HG03039 (cell line): Measurements from ENCODE around the gene SCT.

ENCODE experiments used
- ATAC-seq: cut with Tn5 transposase; IDR thresholded peaks from one replicate; pipeline ENCODE4 v1.9.1; 2021; ENCODE audit warnings: mild to moderate bottlenecking, moderate library complexity; ENCODE audit not compliant: unreplicated experiment

Gene SCT

DNA sequence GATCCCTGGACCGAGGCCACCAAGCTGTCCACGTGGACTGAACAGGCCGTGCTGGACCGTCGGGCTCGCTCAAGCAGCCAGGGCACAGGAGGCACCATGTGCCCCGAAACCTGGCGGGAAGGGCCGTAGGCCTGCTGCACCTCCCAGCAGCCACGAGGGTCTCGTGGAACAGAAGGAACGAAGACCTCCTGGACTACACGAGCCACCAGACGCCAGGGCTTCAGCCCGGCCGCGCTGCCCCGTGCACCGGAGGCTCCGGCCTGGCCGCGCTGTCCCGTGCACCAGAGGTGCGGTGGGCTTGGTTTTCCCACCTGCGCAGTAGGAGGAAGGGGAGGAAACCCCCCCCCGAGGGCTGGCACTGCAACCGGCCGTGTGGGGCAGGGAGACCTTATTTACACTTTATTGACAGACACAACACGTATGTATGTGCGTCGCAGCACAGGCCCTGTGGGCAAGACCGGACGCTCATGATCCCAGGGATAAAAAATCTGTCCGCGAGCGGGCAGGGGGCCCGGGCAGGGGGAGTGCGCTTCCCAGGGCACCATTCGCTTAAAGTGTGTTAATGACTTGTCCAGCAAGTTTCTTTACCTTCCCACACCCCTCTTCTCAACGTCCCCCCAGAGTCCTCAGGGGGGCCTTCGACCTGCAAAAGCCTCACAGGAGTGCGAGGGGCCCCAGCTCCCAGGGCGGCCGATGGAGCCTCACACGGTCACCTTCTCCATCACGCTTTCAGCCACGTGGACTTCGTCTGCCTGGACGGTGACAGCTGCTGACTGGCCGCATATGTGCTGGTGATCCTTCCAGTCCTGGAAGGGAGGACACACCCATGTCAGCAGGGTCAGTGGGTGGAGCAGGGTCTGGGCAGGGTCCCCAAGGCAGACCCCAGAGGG is 17.1 kb upstream of the SCT start:
- ATAC-seq: no peak

DNA sequence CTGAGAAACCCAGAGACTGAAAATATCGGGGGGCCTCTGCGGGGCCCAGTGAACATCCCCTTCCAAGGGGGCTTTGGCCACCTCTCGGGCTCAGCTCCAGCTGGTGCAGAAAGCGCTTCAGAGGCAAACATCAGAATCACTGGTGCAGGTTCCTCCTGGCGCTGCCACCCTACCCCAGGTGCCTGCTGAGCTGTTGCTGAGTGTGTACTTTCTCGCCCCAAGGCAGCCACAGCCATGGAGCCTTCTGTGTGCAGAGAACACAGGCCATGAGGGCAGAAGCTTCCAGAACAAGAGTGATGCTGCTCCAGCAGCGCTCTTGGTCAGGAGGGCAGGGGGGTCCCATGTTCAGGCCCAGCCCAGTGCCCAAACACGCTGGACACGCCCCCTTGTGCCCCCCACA is 16.4 kb upstream of the SCT start:
- ATAC-seq: no peak

DNA sequence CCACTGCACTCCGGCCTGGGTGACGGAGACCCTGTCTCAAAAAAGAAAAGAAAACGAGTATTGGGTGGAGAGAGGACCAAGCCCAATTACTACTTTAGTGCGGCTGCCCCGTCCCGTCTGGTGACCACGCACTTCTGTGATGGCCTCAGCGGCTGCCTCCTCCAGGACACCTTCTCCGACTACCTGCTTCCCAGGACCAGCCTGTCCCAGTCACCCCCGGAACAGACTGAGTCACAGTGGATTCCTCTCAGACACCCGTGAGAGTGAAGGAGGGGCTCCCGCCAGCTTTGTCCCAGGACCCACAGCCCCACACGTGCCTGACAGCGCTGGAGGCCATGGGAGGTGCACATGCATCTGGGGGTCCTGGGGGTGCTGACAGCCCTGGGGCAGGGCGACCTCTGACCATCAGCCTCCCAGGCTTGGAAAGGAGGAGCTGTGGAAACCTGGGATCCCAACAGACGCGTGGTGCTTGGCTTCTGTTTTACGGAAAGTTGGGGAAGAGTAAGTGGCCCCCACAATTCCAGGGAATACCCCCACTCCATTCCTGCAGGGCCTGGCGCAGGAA is 14.9 kb upstream of the SCT start:
- ATAC-seq: no peak

DNA sequence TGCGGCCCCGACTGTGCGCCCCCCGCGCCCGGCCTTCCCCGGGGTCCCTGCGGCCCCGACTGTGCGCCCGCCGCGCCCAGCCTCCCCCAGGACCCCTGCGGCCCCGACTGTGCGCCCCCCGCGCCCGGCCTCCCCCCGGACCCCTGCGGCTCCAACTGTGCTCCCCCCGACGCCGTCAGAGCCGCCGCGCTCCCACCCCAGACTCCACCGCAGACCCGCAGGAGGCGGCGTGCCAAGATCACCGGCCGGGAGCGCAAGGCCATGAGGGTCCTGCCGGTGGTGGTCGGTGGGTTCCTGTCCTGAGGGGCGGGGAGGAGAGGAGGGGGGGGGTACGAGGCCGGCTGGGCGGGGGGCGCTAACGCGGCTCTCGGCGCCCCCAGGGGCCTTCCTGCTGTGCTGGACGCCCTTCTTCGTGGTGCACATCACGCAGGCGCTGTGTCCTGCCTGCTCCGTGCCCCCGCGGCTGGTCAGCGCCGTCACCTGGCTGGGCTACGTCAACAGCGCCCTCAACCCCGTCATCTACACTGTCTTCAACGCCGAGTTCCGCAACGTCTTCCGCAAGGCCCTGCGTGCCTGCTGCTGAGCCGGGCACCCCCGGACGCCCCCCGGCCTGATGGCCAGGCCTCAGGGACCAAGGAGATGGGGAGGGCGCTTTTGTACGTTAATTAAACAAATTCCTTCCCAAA is 13.2 kb upstream of the SCT start:
- ATAC-seq: no peak

DNA sequence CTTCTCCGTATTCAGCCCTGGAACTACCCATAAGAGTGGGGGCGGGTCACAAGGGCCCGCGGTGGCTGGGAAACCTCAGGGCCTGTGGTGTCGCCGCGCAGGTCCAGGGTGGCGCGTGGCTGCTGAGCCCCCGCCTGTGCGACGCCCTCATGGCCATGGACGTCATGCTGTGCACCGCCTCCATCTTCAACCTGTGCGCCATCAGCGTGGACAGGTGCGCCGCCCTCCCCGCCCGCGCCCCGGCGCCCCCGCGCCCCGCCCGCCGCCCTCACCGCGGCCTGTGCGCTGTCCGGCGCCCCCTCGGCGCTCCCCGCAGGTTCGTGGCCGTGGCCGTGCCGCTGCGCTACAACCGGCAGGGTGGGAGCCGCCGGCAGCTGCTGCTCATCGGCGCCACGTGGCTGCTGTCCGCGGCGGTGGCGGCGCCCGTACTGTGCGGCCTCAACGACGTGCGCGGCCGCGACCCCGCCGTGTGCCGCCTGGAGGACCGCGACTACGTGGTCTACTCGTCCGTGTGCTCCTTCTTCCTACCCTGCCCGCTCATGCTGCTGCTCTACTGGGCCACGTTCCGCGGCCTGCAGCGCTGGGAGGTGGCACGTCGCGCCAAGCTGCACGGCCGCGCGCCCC is 12.5 kb upstream of the SCT start:
- ATAC-seq: no peak

DNA sequence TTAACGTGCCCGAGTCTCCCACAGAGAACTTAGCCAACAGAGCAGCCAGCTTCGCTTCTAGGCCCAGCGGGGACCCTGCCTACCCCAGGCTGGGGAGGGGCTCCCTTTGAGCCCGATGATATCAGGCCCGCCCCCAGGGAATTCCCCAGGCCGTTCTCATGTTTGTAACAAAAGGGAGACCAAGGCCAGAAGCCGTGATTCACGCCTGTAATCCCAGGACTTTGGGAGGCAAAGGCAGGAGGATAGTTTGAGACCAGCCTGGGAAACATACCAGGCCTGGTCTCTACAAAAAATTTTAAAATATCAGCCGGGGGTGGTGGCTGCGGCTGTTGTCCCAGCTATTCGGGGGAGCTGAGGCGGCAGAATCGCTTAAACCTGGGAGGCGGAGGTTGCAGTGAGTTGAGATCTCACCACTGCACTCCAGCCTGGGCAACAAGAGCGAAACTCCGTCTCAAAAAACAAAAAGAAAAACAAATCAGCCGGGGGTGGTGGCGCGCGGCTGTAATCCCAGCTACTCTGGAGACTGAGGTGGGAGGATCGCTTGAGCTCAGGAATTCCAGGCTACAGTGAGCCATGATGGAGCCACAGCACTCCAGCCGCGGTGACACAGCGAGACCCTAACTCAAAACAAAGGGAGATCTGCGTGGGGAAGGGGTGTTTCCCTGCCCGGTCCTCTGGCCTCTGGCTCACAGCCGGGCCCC is 11.8 kb upstream of the SCT start:
- no peak for ATAC-seq

DNA sequence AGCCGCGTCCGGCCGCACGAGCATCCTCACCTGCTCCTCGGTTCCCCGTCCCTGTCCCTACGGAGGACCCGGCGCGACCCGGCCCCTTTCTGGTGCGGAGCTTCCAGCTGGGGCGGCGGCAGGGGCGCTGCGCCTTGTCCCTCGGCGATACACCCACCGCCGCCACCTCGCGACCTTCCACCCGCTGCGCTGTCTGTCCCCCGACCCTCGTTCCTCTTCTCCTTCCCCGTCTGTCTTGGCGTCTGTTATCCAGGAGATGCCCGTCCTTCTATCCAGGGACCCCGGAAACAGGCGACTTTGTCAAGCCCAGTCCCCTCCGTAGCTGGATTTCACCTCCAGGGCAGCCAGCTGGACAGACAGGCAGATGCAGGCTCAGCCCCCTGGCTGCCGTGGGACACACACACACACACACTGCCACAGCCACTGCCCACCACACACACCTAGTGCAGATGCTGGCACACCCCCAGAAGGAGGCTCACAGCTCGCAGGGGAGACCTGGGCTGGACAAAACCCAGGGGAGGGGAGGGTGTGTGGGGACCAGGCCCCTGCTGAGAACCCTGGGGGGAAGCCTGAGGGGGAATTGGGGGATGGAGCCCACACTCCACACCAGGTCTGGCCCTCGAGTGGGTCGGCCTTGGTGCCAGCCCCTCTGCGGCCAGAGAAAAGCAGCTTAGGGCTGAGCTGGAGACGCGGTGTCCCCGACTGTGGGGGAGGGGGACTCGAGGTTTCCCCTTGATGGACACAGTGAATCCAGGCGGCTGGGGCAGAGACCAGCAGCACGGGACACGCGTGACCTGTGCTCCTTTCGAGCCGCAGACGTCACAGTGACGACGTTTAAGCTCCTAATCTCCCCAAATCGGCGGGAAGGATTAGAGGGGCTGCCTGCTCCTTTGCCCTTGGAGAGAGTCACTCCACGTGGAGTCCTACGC is 10.9 kb upstream of the SCT start:
- no peak for ATAC-seq

DNA sequence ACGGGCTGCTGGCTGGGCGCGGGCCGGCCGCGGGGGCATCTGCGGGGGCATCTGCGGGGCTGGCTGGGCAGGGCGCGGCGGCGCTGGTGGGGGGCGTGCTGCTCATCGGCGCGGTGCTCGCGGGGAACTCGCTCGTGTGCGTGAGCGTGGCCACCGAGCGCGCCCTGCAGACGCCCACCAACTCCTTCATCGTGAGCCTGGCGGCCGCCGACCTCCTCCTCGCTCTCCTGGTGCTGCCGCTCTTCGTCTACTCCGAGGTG is 10.3 kb upstream of the SCT start:
- no peak for ATAC-seq

DNA sequence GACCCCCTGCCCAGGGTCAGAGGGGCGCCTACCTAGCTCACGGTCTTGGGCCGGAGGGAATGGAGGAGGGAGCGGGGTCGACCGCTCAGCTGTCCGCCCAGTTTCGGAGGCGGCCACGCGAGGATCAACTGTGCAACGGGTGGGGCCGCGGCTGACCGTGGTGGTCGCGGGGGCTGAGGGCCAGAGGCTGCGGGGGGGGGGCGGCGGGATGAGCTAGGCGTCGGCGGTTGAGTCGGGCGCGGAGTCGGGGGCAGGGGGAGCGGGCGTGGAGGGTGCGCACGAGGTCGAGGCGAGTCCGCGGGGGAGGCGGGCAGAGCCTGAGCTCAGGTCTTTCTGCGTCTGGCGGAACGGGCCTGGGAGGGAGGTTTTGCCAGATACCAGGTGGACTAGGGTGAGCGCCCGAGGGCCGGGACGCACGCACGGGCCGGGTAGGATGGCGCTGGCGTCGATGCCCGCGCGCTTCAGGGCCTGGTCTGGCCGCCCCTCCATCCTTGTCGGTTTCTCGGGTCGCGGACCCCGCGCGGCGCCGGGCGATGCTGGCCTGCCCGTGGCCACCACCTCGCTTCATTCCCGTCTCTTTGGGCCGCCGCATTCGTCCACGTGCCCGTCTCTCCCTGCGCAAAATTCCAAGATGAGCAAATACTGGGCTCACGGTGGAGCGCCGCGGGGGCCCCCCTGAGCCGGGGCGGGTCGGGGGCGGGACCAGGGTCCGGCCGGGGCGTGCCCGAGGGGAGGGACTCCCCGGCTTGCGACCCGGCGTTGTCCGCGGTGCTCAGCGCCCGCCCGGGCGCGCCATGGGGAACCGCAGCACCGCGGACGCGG is 9.7 kb upstream of the SCT start, which contains the start of gene DRD4:
Gene DRD4, plus strand, starts transcription at position 759 of the 822 bp plus-strand sequence. Its CDS starts 36 bp downstream, at position 795.
- ATAC-seq: no peak

DNA sequence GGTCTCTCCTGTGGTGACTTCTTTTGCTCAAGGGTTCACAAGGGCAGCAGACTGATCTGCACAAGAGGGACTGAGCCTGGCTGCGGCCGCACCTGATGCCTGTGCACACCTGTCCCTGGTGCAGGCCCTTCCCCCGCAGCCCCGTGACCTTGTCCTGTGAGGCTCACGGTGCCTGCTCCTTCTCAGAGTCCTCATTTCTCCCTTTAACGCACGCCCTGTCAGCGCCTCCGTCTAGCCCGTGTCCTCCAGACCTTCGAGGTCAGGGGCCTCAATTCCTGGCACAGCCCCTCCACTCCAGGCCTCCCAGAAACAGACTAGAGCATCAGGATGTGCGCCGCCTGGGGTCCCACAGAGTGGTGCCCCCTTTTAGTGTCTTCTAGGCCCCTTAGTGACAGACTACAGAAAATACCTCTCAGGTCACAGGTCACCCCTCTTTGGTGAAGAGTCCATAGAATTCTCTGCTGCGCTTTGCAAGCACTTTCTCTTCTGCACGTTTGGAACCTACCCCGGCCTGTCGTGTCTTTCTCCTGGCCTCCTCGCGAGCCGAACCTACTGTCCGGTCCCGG is 9.0 kb upstream of the SCT start:
- no peak for ATAC-seq

DNA sequence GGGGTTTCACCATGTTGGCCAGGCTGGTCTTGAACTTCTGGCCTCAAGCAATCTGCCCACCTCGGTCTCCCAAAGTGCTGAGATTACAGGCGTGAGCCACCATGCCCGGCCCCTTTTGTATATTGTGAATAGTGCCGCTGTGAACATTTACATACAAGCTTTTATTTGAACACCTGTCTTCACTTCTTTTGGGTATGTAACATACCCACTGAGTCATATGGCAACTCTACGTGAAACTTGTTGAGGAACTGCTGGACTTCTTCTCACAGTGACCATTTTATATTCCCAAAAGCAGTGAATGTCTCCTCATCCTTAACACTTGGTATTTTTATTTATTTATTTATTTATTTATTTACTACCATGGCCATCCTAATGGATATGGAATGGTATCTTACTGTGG is 3.9 kb upstream of the SCT start:
- no peak for ATAC-seq

DNA sequence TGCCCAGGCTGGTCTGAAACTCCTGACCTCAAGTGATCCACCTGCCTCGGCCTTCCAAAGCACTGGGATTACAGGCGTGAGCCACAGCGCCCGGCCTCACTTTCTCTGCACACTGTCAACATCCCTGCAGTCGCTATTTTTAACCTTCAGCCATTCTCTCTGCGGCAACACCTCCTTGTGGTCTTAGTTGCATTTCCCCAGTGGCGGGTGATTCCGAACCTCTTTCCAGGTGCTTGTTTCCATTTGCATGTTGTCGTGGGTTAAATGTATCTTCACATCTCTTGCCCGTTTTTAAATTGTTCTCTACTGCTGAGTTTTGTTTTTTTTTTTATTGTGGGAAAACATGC is 2.2 kb upstream of the SCT start:
- ATAC-seq: no peak

DNA sequence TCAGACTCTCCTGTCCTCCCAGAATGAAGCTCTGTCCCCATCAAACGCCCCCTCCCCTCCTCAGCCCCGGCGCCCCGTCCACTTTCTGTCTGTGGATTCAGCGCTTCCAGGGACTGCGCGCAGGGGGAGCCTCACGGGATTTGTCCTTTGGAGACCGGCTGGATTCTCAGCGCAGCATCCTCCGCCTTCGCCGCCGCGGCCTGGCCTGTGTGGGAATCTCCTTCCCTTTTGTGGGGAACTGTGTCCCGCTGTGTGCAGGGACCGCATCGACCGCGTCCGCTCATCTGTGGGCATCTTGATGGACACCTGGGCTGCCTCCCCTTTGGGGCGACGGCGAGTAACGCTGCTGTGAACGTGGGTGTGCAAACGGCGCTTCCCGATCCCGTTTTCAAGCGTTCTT is 1.1 kb upstream of the SCT start:
- ATAC-seq: no peak

DNA sequence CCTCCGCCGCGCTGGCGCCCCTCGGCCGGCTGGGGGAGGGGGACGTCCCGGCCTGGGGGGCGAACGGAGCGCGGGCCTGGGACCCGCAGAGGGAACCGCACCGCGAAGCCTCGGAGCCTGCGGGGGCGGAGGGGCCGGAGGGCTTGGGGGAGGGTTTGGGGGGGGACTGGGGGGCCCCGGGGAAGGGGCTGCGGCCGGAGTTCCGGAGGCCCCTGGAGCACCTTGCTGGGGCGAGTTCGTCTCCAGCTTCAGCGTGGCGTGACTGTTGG is 261 bp upstream of the SCT start:
- no peak for ATAC-seq

DNA sequence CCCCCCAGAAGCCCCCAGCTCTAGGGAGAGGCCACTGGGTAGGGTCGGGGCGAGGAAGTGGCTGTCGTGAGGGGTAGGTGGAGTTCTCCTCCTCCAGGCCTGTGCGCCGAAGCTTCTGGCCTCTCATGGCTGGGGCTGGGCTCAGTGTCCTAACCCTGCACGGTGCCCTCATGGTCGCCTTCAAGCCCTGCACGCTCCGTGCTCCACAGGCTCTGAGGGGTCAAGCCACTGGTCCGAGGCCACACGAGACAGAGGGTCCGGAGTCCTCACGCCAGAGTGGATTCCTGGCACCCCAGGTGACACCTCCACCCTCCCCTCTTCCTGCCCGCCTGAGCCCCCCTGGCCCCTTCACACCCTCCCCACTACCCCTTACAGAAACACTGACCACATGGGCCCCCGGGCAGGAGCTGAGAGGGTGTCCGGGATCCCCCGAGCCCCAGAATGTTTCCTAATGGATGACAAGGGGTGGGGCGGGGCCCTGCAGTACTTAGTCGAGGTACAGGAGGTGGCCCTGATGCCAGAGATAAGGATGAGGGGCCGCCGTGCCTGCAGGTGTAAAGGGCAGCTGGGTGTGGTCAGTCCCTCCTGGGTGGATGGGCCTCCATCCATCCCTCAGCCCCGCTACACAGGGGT is 1.2 kb downstream of the SCT start:
- ATAC-seq: no peak

DNA sequence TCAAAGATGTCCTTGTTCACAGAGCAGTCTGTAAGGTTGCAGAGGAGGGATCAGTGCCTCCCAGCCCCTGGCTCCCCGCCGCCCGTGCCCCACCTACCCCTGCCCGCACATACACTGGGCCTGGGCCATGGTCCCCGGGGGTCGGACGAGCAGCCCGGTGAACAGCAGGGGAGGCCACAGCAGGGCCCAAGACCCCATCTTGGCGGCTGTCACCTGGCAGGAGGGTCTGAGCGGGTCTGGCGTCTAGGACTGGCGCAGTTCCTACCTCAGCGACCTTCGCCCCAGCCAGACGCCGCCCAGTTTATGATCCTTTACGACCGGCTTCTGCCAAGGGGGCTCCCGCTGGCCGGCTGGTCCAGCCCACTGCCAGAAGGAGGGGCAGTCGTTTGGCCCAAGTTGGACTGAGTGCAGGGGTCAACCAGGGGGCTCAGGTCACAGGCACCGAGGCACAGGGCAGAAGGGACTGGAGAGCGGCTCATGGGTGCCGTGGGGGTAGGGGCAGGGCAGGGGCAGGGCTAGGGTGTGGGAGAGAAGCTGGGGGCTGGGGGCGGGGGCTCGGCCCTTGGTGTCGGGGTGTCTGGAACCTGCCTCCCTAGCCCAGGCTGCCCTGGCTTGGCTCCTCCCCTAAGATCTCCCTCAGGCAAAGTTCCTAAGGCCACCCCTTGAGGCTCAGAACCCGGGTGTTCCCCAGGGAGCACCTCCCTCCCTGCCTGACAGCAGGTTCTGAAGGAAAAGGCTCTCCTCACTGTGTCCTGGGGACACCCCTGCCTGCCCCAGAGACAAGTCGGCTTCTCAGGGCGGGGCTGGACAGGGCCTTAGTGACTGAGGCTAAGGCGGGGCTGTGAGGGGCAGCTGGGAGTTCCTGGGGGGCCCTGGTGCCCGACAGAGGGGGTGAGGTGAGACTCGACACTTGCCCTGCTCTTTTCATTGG is 2.0 kb downstream of the SCT start, which contains the start of gene CDHR5:
Gene CDHR5, minus strand, starts transcription at position 251 of the 931 bp plus-strand sequence. Its CDS starts 53 bp downstream, at position 198.
- no peak for ATAC-seq

DNA sequence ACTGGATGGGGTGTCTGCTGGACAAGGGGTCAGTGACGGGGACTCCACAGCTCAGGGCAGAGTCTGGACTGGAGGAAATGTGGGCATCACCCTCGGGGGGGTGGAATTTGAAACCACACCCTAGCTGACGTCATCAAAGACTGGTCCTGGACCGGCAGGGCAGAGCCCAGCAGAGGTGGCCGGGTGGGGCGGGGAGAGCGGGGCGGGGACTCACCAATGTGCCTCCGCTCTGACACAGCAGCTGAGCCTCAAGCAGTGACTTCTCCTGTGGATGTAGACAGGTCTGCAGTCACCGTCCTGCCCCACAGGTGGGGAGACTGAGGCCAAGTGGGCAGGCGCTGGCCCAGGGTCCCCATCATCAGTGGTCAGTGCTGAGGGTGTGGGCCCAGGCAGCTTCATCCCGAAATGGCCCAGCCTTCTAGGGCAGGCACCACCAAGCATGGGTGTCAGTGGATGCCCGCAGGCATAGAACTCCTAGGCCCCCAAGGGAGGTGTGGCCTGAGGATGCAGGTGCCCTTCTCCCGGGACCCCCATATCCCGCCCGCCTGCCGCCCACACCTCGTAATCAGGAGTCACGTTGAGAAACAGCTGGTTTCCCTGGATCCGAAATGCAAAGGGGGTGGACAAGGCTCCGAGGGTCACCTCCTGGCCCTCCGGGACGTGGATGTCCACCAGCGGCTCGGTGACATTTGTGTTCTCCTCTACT is 2.8 kb downstream of the SCT start:
- ATAC-seq: no peak
